ENCODE results near the gene DICER1.

- TF ChIP-seq CTCF (IDR thresholded peaks at IDR 0.05) = no peak
- TF ChIP-seq ATF3 (CRISPR knock-in tag; conservative IDR thresholded peaks at IDR 0.05) = no peak
- no peak for TF ChIP-seq E2F4 (CRISPR knock-in tag; IDR thresholded peaks at IDR 0.05; ENCODE audit: borderline replicate concordance, low read depth)
- TF ChIP-seq E2F5 (CRISPR knock-in tag; IDR thresholded peaks at IDR 0.05) = no peak
- no peak for TF ChIP-seq USF2 (CRISPR knock-in tag; IDR thresholded peaks at IDR 0.05)
- no peak for TF ChIP-seq KAT7 (CRISPR knock-in tag; IDR thresholded peaks at IDR 0.05; ENCODE audit: borderline replicate concordance)
- no peak for TF ChIP-seq SP1 (CRISPR knock-in tag; conservative IDR thresholded peaks at IDR 0.05)
- no peak for TF ChIP-seq SMAD3 (CRISPR knock-in tag; IDR thresholded peaks at IDR 0.05; ENCODE audit: borderline replicate concordance)
- TF ChIP-seq FOXJ3 (CRISPR knock-in tag; IDR thresholded peaks at IDR 0.05; ENCODE audit: borderline replicate concordance) = no peak
- no peak for TF ChIP-seq MAX (CRISPR knock-in tag; IDR thresholded peaks at IDR 0.05)
- TF ChIP-seq ZNF121 (CRISPR knock-in tag; IDR thresholded peaks at IDR 0.05) = no peak
- no peak for TF ChIP-seq JUN (CRISPR knock-in tag; IDR thresholded peaks at IDR 0.05)
- TF ChIP-seq ETV6 (CRISPR knock-in tag; IDR thresholded peaks at IDR 0.05) = no peak
- TF ChIP-seq ATF2 (CRISPR knock-in tag; IDR thresholded peaks at IDR 0.05; ENCODE audit: borderline replicate concordance, low read depth) = no peak
Observed at GRCh38 chr14:95085321-95085720, 72.0 kb downstream of the DICER1 start.
